HEK293 (cell line): ENCODE measurements around the gene SIRT4.

Source experiments
- CTCF ChIP-seq: fragments of 450-650 bp; formaldehyde crosslinking; IDR thresholded peaks from 2 replicates; pipeline ENCODE4 v1.5.1; 2016; ENCODE audit warnings: missing biosample characterization, missing genetic modification characterization
- PRDM10 ChIP-seq: fragments of 450-650 bp; formaldehyde crosslinking; IDR thresholded peaks from 2 replicates; pipeline ENCODE4 v1.5.1; 2016; ENCODE audit warnings: missing biosample characterization, missing genetic modification characterization
- TCF7L2 ChIP-seq: IDR thresholded peaks from 2 replicates; pipeline ENCODE4 v1.6.1; 2011; ENCODE audit warnings: low read depth, mild to moderate bottlenecking, inconsistent platforms, low read length, moderate library complexity, borderline replicate concordance
- ZBTB7A ChIP-seq: fragments of 450-650 bp; formaldehyde crosslinking; IDR thresholded peaks from 2 replicates; pipeline ENCODE4 v1.5.1; 2016; ENCODE audit warnings: low read depth, missing biosample characterization, missing genetic modification characterization
- ZNF174 ChIP-seq: fragments of 450-650 bp; formaldehyde crosslinking; IDR thresholded peaks from 2 replicates; pipeline ENCODE4 v1.5.0; 2017; ENCODE audit warnings: missing biosample characterization, mild to moderate bottlenecking, missing genetic modification characterization
- ZNF24 ChIP-seq: fragments of 450-650 bp; formaldehyde crosslinking; IDR thresholded peaks from 2 replicates; pipeline ENCODE4 v1.5.1; 2016; ENCODE audit warnings: missing biosample characterization, missing genetic modification characterization
- ZNF26 ChIP-seq: fragments of 450-650 bp; formaldehyde crosslinking; IDR thresholded peaks from 2 replicates; pipeline ENCODE4 v1.5.1; 2016; ENCODE audit warnings: missing biosample characterization, missing genetic modification characterization
- ZNF398 ChIP-seq: fragments of 450-650 bp; formaldehyde crosslinking; IDR thresholded peaks from 2 replicates; pipeline ENCODE4 v1.5.1; 2017; ENCODE audit warnings: missing biosample characterization, missing genetic modification characterization
- ZNF623 ChIP-seq: fragments of 450-650 bp; formaldehyde crosslinking; IDR thresholded peaks from 2 replicates; pipeline ENCODE4 v1.5.1; 2016; ENCODE audit warnings: missing biosample characterization, missing genetic modification characterization
- ZNF658 ChIP-seq: fragments of 450-650 bp; formaldehyde crosslinking; IDR thresholded peaks from 2 replicates; pipeline ENCODE4; 2016; ENCODE audit warnings: missing biosample characterization, missing genetic modification characterization

GRCh38 chr12:120359128-120359527 lies 57.0 kb downstream of the SIRT4 start:
- TF ChIP-seq TCF7L2: no peak
- TF ChIP-seq ZNF24 (tag by site-specific recombination): no peak
- no peak for TF ChIP-seq CTCF (tag by site-specific recombination)
- TF ChIP-seq ZNF658 (tag by site-specific recombination): no peak
- TF ChIP-seq ZNF174 (tag by site-specific recombination): no peak
- no peak for TF ChIP-seq ZNF26 (tag by site-specific recombination)
- no peak for TF ChIP-seq ZNF398 (tag by site-specific recombination)
- no peak for TF ChIP-seq ZNF623 (tag by site-specific recombination)
- no peak for TF ChIP-seq PRDM10
- no peak for TF ChIP-seq ZBTB7A (tag by site-specific recombination)
